Smooth muscle cell (in vitro differentiated cells): ENCODE measurements around the gene STAB1. TPM values are rescaled to one million over a fixed set of nuclear protein-coding genes. Genes with fewer than 3 reads are reported as not detected.

ENCODE experiments used
- DNase-seq: peaks from one replicate; lab custom pipeline; 2025; ENCODE audit not compliant: unreplicated experiment; lab: John Stamatoyannopoulos, UW
- H2AFZ ChIP-seq: fragments of 200-600 bp; sonication (generic); 2 replicates; pipeline ENCODE4 v1.6.0; 2016; ENCODE audit warnings: antibody characterized with exemption, low read depth, mild to moderate bottlenecking
- H3F3A ChIP-seq: fragments of 200-600 bp; sonication (generic); 2 replicates; pipeline ENCODE4 v1.6.0; 2017; ENCODE audit warnings: antibody characterized with exemption, low read depth
- H3K27ac ChIP-seq: fragments of 200-600 bp; sonication (generic); 2 replicates; pipeline ENCODE4 v1.5.1; 2016; ENCODE audit warnings: low read depth, mild to moderate bottlenecking
- H3K27me3 ChIP-seq: fragments of 200-600 bp; sonication (generic); 2 replicates; pipeline ENCODE4 v1.6.1; 2016; ENCODE audit warnings: low read depth, mild to moderate bottlenecking
- H3K36me3 ChIP-seq: fragments of 200-600 bp; sonication (generic); 2 replicates; pipeline ENCODE4 v1.5.1; 2016; ENCODE audit warnings: low read depth
- H3K4me1 ChIP-seq: fragments of 200-600 bp; sonication (generic); 2 replicates; pipeline ENCODE4 v1.5.1; 2016; ENCODE audit warnings: low read depth
- H3K4me2 ChIP-seq: fragments of 200-600 bp; sonication (generic); 2 replicates; pipeline ENCODE4 v1.6.0; 2016; ENCODE audit warnings: mild to moderate bottlenecking
- H3K4me3 ChIP-seq: fragments of 200-600 bp; sonication (generic); 2 replicates; pipeline ENCODE4 v1.5.1; 2016; ENCODE audit warnings: mild to moderate bottlenecking
- H3K79me2 ChIP-seq: fragments of 200-600 bp; sonication (generic); 2 replicates; pipeline ENCODE4 v1.6.0; 2016; ENCODE audit warnings: low read depth, mild to moderate bottlenecking
- H3K9ac ChIP-seq: fragments of 200-600 bp; sonication (generic); 2 replicates; pipeline ENCODE4 v1.6.0; 2016; ENCODE audit warnings: low read depth
- H3K9me3 ChIP-seq: fragments of 200-600 bp; sonication (generic); replicated peaks from 2 replicates; pipeline ENCODE4 v1.5.1; 2016; ENCODE audit warnings: low read depth
- H4K20me1 ChIP-seq: fragments of 200-600 bp; sonication (generic); 2 replicates; pipeline ENCODE4 v1.6.0; 2016; ENCODE audit warnings: low read depth
- CTCF ChIP-seq: fragments of 200-600 bp; sonication (generic); IDR thresholded peaks from 2 replicates; pipeline ENCODE4 v1.5.1; 2017; ENCODE audit warnings: borderline replicate concordance, mild to moderate bottlenecking, antibody characterized with exemption; ENCODE audit not compliant: insufficient read depth, poor library complexity, severe bottlenecking
- WGBS: methylation state at CpG from one replicate; pipeline ENCODE4 v1.1.7; 2016; ENCODE audit warnings: low lambda C conversion rate; 5-methylcytosine and 5-hydroxymethylcytosine counted together
- polyA plus RNA-seq: library from polyadenylated mRNA; unstranded; fragments of >200 nt; fragmentation: Nextera tagmentation; extraction: Ambion mirVana; gene quantifications from 2 replicates; pipeline ENCODE4 v1.2.1, GENCODE V29; 2016
- total RNA-seq: library from RNA; depleted of rRNA; stranded (reverse); fragments of >200 nt; gene quantifications from 2 replicates; pipeline ENCODE4 v1.2.3, GENCODE V29; 2014

The STAB1 gene
- total and polyA plus RNA-seq, 2 experiments from 2014 or later = 0.22 to 0.25 TPM

GRCh38 chr3:52479877-52480575, 15.1 kb upstream of the STAB1 start:
- Histone ChIP-seq H4K20me1 (peaks cover 42% of the 10 kb centered on the region), H3K4me3 (no peak overlapping the region), H3K27ac (no peak overlapping the region), H3K79me2 (no peaks in the 10 kb centered on the region), H2AFZ (no peak overlapping the region), H3K9me3 (no peaks in the 10 kb centered on the region), H3K4me1 (no peaks in the 10 kb centered on the region), H3K27me3 (no peaks in the 10 kb centered on the region), H3F3A (peaks cover 7% of the 10 kb centered on the region), H3K4me2 (no peak overlapping the region), H3K9ac (no peak overlapping the region), H3K36me3 (peaks cover 4% of the 10 kb centered on the region)
- no peak for TF ChIP-seq CTCF
- DNase-seq = no peak
- 95% methylated on average over 11 of the region's 16 CpGs for WGBS

GRCh38 chr3:52480768-52481715, 14.1 kb upstream of the STAB1 start:
- H3K79me2 ChIP-seq = no peaks in the 10 kb centered on the region
- H3K4me1 ChIP-seq = no peaks in the 10 kb centered on the region
- DNase-seq = no peak
- no peaks in the 10 kb centered on the region for H3K9me3 ChIP-seq
- peaks cover 7% of the 10 kb centered on the region for H3F3A ChIP-seq
- H3K36me3 ChIP-seq = peaks cover 4% of the 10 kb centered on the region
- H3K4me2 ChIP-seq = no peak overlapping the region
- H3K27me3 ChIP-seq = no peaks in the 10 kb centered on the region
- no peak overlapping the region for H2AFZ ChIP-seq
- TF ChIP-seq CTCF = no peak
- no peak overlapping the region for H3K27ac ChIP-seq
- peaks cover 43% of the 10 kb centered on the region for H4K20me1 ChIP-seq
- 97% methylated on average over 27 of the region's 27 CpGs for WGBS
- no peak overlapping the region for H3K4me3 ChIP-seq
- H3K9ac ChIP-seq = no peak overlapping the region

GRCh38 chr3:52481819-52482521, 13.2 kb upstream of the STAB1 start:
- H4K20me1 ChIP-seq = peaks cover 43% of the 10 kb centered on the region
- no peaks in the 10 kb centered on the region for H3K4me1 ChIP-seq
- no peaks in the 10 kb centered on the region for H3K27me3 ChIP-seq
- no peak overlapping the region for H3K4me3 ChIP-seq
- TF ChIP-seq CTCF = peak; percentile 51
- no peak overlapping the region for H3K27ac ChIP-seq
- 88% methylated on average over 23 of the region's 23 CpGs for WGBS
- H3K4me2 ChIP-seq = no peak overlapping the region
- peaks cover 4% of the 10 kb centered on the region for H3K36me3 ChIP-seq
- H3K79me2 ChIP-seq = no peaks in the 10 kb centered on the region
- no peak overlapping the region for H2AFZ ChIP-seq
- no peaks in the 10 kb centered on the region for H3K9me3 ChIP-seq
- no peak for DNase-seq
- H3F3A ChIP-seq = peaks cover 7% of the 10 kb centered on the region
- no peak overlapping the region for H3K9ac ChIP-seq
